Mesendoderm (in vitro differentiated cells): ENCODE results near the gene UGT1A5.

Source experiments
- DNase-seq: peaks from one replicate; pipeline ENCODE4 v3.0.0; 2013
- H2AK5ac ChIP-seq: 2 replicates; pipeline ENCODE4 v1.6.1; 2013; ENCODE audit warnings: low read length, inconsistent platforms
- H2BK120ac ChIP-seq: 2 replicates; pipeline ENCODE4 v1.6.1; 2013; ENCODE audit warnings: low read depth, mild to moderate bottlenecking, low read length, moderate library complexity, mixed read lengths
- H2BK15ac ChIP-seq: replicated peaks from 2 replicates; pipeline ENCODE4 v1.6.1; 2013; ENCODE audit warnings: low read depth, mild to moderate bottlenecking, moderate library complexity
- H2BK5ac ChIP-seq: 2 replicates; pipeline ENCODE4 v1.6.1; 2013; ENCODE audit warnings: low read length, inconsistent platforms
- H3K18ac ChIP-seq: 2 replicates; pipeline ENCODE4 v1.6.1; 2013; ENCODE audit warnings: mild to moderate bottlenecking, low read length, mixed read lengths
- H3K23ac ChIP-seq: one replicate; pipeline ENCODE4 v1.6.1; 2013; ENCODE audit warnings: low read length
- H3K27ac ChIP-seq: 2 replicates; pipeline ENCODE4 v1.5.1; 2013; ENCODE audit warnings: low read depth, mild to moderate bottlenecking, inconsistent platforms, low read length, moderate library complexity
- H3K27me3 ChIP-seq: 2 replicates; pipeline ENCODE4 v1.6.1; 2013; ENCODE audit warnings: low read length, control low read depth, mild to moderate bottlenecking, inconsistent platforms; ENCODE audit not compliant: insufficient read depth, poor library complexity
- H3K36me3 ChIP-seq: 2 replicates; pipeline ENCODE4 v1.6.1; 2013; ENCODE audit warnings: low read length, inconsistent platforms; ENCODE audit not compliant: control insufficient read depth, insufficient read depth
- H3K4ac ChIP-seq: one replicate; pipeline ENCODE4 v1.6.1; 2013; ENCODE audit warnings: low read depth, mild to moderate bottlenecking, low read length, moderate library complexity
- H3K4me1 ChIP-seq: 2 replicates; pipeline ENCODE4 v1.6.1; 2013; ENCODE audit warnings: low read depth, low read length, inconsistent platforms; ENCODE audit not compliant: control insufficient read depth
- H3K4me2 ChIP-seq: 2 replicates; pipeline ENCODE4 v1.6.1; 2013; ENCODE audit warnings: low read length
- H3K4me3 ChIP-seq: 2 replicates; pipeline ENCODE4 v1.5.1; 2013; ENCODE audit warnings: mild to moderate bottlenecking, low read length
- H3K56ac ChIP-seq: one replicate; pipeline ENCODE4 v1.6.1; 2013; ENCODE audit warnings: low read length
- H3K79me1 ChIP-seq: 2 replicates; pipeline ENCODE4 v1.6.1; 2013; ENCODE audit warnings: low read length, inconsistent platforms
- H3K79me2 ChIP-seq: 2 replicates; pipeline ENCODE4 v1.6.1; 2013; ENCODE audit warnings: mild to moderate bottlenecking, low read length; ENCODE audit not compliant: control insufficient read depth, insufficient read depth
- H3K9ac ChIP-seq: 2 replicates; pipeline ENCODE4 v1.6.1; 2013; ENCODE audit warnings: low read length, inconsistent platforms
- H4K5ac ChIP-seq: one replicate; pipeline ENCODE4 v1.6.1; 2013; ENCODE audit warnings: low read length
- H4K8ac ChIP-seq: one replicate; pipeline ENCODE4 v1.6.1; 2013; ENCODE audit warnings: low read depth, mild to moderate bottlenecking, control low read depth, low read length, moderate library complexity
- WGBS: extraction: QIAGEN DNeasy Blood & Tissue Kit; methylation state at CpG from one replicate; pipeline ENCODE4 v1.1.7; 2013; ENCODE audit warnings: low lambda C conversion rate, missing lambda C conversion rate; ENCODE audit not compliant: insufficient coverage; ENCODE audit errors: extremely low coverage; 5-methylcytosine and 5-hydroxymethylcytosine counted together

Gene UGT1A5

DNA sequence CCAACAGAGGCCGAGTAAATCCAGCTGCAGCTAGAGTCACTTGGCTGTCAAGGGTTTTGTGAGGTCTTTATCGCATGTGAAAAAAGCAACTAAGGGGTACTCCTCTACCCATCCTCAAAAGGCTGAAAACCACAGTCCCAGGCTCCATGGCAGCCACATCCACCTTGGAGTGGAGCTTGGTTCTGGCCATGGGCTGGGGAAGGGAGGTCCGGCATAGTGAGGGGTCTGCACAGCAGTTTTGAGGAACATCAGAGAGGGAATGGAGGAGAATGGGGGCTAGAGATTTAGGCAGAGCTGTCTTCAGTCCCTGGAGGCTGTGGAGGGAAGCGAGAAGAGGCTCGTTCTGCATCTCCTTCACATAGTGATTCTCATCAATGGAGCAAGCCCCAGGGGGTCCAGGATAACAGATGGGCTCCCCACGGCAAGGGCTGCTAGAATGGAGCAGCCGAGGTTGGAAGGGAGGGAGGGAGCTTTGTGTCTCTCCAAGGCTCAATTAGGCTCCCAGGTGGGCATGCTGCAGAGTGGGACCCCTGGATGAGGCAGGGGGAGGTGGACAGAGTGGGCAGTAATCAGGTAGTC, 86.5 kb downstream of the UGT1A5 start:
- Histone ChIP-seq H3K36me3 (no peaks in the 10 kb centered on the region), H3K79me2 (no peaks in the 10 kb centered on the region), H3K27ac (no peak overlapping the region), H3K56ac (no peak overlapping the region), H3K4me3 (no peak overlapping the region), H2AK5ac (no peak overlapping the region), H4K8ac (no peak overlapping the region), H4K5ac (no peak overlapping the region), H2BK15ac (no peak overlapping the region), H3K4ac (no peak overlapping the region), H3K79me1 (no peaks in the 10 kb centered on the region), H3K23ac (no peak overlapping the region), H3K18ac (no peak overlapping the region), H2BK120ac (no peak overlapping the region), H2BK5ac (no peak overlapping the region), H3K27me3 (no peaks in the 10 kb centered on the region), H3K4me1 (no peaks in the 10 kb centered on the region), H3K9ac (no peak overlapping the region), H3K4me2 (no peak overlapping the region)
- WGBS = no CpG with 5 or more reads among the region's 7 CpGs
- peak; percentile 3 for DNase-seq

- Histone ChIP-seq H3K27me3 (no peaks in the 10 kb centered on the region), H4K8ac (no peak overlapping the region), H3K4me3 (no peak overlapping the region), H3K4me2 (no peak overlapping the region), H3K18ac (no peak overlapping the region), H3K23ac (no peak overlapping the region), H3K79me1 (no peaks in the 10 kb centered on the region), H2BK120ac (no peak overlapping the region), H3K4ac (no peak overlapping the region), H2AK5ac (no peak overlapping the region), H3K36me3 (no peaks in the 10 kb centered on the region), H3K79me2 (no peaks in the 10 kb centered on the region), H4K5ac (no peak overlapping the region), H3K27ac (no peak overlapping the region), H3K56ac (no peak overlapping the region), H3K9ac (no peak overlapping the region), H2BK5ac (no peak overlapping the region), H2BK15ac (no peak overlapping the region), H3K4me1 (no peaks in the 10 kb centered on the region)
- DNase-seq = no peak
- no CpG with 5 or more reads among the region's 5 CpGs for WGBS
Measured at GRCh38 chr2:233799716-233800115, 87.0 kb downstream of the UGT1A5 start.

- Histone ChIP-seq H4K5ac (no peak overlapping the region), H3K4me1 (no peaks in the 10 kb centered on the region), H3K23ac (no peak overlapping the region), H2BK120ac (no peak overlapping the region), H2BK5ac (no peak overlapping the region), H2AK5ac (no peak overlapping the region), H3K4me3 (no peak overlapping the region), H3K79me1 (no peaks in the 10 kb centered on the region), H3K79me2 (no peaks in the 10 kb centered on the region), H3K4ac (no peak overlapping the region), H4K8ac (no peak overlapping the region), H3K9ac (no peak overlapping the region), H3K4me2 (no peak overlapping the region), H2BK15ac (no peak overlapping the region), H3K18ac (no peak overlapping the region), H3K27ac (no peak overlapping the region), H3K27me3 (no peaks in the 10 kb centered on the region), H3K36me3 (no peaks in the 10 kb centered on the region), H3K56ac (no peak overlapping the region)
- no peak for DNase-seq
- no CpG with 5 or more reads among the region's 7 CpGs for WGBS
Measured at GRCh38 chr2:233800208-233800607, 87.5 kb downstream of the UGT1A5 start.

DNA sequence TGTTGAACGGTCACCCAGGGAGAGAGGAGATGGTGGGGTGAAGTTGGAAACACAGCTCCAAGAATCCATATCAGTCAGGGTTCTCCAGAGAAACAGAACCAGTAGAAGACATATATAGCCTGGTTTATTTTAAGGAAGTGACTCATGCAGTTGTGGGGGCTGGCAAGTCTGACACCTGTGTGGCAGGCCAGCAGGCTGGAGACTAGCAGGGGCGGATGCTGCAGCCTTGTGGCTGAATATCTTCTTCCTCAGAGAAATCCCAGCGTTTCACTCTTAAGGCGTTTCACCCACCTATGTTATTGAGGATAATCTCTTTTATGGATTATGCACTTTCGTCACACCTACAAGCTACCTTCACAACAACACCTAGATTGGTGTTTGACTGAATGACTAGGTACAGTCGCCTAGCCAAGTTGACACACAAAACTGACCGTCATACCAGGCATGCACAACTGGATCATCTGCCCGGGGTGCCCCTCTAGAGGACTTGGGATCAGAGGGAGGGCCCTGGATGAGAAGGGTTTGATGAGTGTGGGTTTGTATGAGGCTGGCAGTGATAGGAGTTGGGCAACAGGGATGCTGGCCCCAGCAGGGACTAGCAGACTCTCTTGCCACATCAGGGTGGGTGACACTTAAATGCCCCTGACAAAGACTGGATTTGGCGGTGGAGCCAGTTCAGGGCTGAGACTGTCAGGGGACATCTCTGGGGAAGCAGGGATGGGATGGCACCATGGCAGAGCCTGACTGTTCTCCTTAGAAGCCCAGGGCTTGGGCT, 88.8 kb downstream of the UGT1A5 start:
- H3K23ac ChIP-seq = no peak overlapping the region
- no peak overlapping the region for H4K5ac ChIP-seq
- H3K4me2 ChIP-seq = no peak overlapping the region
- H2AK5ac ChIP-seq = no peak overlapping the region
- no peak overlapping the region for H3K4me3 ChIP-seq
- H3K79me1 ChIP-seq = no peaks in the 10 kb centered on the region
- no CpG with 5 or more reads among the region's 9 CpGs for WGBS
- H3K36me3 ChIP-seq = no peaks in the 10 kb centered on the region
- H3K27ac ChIP-seq = no peak overlapping the region
- H4K8ac ChIP-seq = no peak overlapping the region
- no peak overlapping the region for H3K4ac ChIP-seq
- H3K79me2 ChIP-seq = no peaks in the 10 kb centered on the region
- no peak overlapping the region for H3K18ac ChIP-seq
- no peaks in the 10 kb centered on the region for H3K27me3 ChIP-seq
- H2BK5ac ChIP-seq = no peak overlapping the region
- no peak overlapping the region for H3K9ac ChIP-seq
- no peak overlapping the region for H2BK15ac ChIP-seq
- no peaks in the 10 kb centered on the region for H3K4me1 ChIP-seq
- peak; percentile 58 for DNase-seq
- H3K56ac ChIP-seq = no peak overlapping the region
- H2BK120ac ChIP-seq = no peak overlapping the region

GRCh38 chr2:233802132-233802815, 89.6 kb downstream of the UGT1A5 start:
- no CpG with 5 or more reads among the region's 3 CpGs for WGBS
- H3K18ac ChIP-seq = no peak overlapping the region
- no peak overlapping the region for H3K4ac ChIP-seq
- no peak overlapping the region for H3K27ac ChIP-seq
- H3K9ac ChIP-seq = no peak overlapping the region
- H3K4me1 ChIP-seq = no peaks in the 10 kb centered on the region
- no peak overlapping the region for H2AK5ac ChIP-seq
- H2BK120ac ChIP-seq = no peak overlapping the region
- no peaks in the 10 kb centered on the region for H3K79me1 ChIP-seq
- H2BK15ac ChIP-seq = no peak overlapping the region
- H4K5ac ChIP-seq = no peak overlapping the region
- no peak overlapping the region for H2BK5ac ChIP-seq
- H3K4me3 ChIP-seq = no peak overlapping the region
- H4K8ac ChIP-seq = no peak overlapping the region
- H3K23ac ChIP-seq = no peak overlapping the region
- DNase-seq = no peak
- no peak overlapping the region for H3K4me2 ChIP-seq
- no peak overlapping the region for H3K56ac ChIP-seq
- H3K79me2 ChIP-seq = no peaks in the 10 kb centered on the region
- H3K27me3 ChIP-seq = no peaks in the 10 kb centered on the region
- no peaks in the 10 kb centered on the region for H3K36me3 ChIP-seq
